Dedifferentiated amniotic fluid mesenchymal stem cell (primary cell): ENCODE data around the gene MYH6.

Experiments
- DNase-seq: peaks from one replicate; pipeline ENCODE4 v3.0.0-alpha.2; 2016; ENCODE audit errors: extremely low spot score

MYH6 gene

DNA sequence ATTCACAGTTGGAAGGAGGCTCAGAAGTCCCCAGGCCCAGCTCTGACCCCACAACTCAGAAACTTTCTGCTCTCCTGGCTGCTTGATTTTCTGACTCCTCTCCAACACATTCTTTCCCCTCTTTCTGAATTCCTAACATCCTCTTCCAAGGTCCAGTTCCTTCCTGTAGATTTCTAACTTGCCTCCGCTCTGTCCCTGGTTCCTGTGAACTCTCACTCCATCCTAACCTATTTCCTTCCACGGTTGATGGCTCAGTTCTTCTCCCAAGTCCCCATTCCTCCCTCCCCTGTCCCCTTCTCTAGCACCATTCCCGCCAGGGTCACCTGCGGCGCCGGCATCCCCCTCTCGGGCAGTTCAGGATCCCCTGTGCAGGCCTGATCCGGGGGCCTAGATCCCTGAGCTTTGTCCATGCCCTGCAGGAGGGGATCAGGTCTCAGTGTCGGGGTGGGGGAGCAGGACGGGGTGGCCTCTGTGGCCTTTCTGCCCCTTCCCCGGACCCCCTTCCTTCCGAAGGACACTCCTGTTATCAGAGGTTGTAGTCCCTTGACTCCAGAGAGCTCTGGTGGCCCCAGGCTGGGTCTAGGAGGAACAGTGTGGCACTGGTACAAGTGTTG, 49.4 kb downstream of the MYH6 start:
- no peak for DNase-seq

DNA sequence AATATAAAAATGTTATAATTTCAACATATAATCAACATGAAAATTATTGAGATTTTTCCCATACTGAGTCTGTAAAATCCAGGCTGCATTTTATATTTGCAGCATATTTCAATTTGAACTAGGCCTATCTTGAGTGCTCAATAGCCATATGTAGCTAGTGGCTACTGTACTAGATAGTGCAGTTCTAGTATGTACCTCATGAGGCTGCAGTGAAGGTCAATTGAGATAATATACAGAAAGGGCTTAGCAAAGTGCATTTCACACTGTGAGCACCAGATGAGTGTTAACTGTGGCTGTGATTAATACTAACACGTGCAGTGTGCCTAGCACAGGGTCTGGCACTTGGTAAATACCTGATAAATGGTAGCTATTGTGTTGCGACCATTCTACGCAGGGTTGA, 50.0 kb downstream of the MYH6 start:
- no peak for DNase-seq

- no peak for DNase-seq
Observed at GRCh38 chr14:23357261-23357660, 50.8 kb downstream of the MYH6 start.

DNA sequence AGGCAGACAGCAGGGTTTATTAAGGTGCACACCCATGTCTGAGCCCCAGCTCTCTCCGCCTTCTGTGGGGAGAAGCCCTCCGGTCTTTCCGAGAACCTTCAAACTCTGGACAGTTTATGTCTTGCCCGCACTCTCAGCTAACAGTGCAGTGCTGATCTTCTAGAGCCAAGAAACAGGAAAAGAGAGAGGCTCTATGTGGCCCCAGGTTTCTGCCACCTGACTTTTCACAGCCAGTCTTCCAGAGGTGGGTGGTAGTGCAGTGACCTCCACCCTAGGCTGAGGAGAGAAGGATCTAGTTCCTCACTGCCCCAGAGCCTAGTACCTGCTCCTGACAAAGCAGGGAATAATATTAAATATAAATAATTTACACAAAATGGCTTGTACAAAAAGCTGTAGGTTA, 51.4 kb downstream of the MYH6 start:
- no peak for DNase-seq

DNA sequence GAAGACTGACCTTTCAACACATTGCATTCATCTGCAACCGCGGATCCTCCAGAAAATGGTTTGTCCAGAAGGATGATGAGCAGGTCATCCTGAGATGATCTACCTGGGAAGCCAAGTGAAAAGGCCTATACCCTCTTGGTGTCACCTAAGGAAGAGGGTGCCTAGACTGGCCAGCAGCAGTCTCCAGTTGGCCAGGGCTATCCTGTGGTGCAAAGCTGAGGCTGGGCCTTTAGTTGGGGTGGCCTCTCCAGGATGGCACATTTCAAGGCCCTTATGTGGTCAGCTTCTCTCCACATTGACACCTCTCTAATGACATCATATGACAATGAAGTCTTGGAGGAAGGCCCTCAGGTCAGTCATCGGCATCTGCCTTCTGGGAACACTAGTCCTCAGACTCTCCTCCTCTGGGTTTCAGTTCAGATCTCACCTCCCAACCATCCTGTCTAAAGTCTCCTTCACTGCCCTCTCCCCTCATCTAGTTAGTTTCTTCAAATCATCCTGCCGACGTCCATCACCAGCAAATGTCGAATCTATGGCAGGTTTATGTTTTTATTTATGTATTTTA, 52.1 kb downstream of the MYH6 start:
- no peak for DNase-seq

DNA sequence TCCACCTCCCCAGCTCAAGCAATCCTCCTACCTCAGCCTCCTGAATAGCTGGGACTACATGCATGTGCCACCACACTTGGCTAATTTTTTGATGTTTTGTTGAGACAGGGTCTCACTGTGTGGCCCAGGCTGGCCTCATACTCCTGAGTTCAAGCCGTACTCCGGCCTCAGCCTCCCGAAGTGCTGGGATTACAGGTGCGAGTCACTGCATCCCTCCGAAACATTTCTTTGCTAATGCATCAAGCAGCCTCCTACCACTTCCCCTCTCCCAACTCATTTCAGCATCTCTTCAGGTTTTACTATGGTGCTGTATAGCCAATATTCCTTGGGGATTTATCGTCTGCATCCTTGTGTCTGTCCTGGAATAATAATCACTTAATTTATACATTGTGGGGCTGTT, 53.1 kb downstream of the MYH6 start:
- DNase-seq: no peak

GRCh38 chr14:23353433-23353780, 54.7 kb downstream of the MYH6 start:
- no peak for DNase-seq

- DNase-seq: peak; percentile 88
Observed at GRCh38 chr14:23352506-23353432, 55.3 kb downstream of the MYH6 start, which contains the start of gene SLC22A17. Gene SLC22A17, minus strand, starts transcription at chr14:23352887.

- DNase-seq: no peak
Observed at GRCh38 chr14:23351681-23352505, 56.2 kb downstream of the MYH6 start.

DNA sequence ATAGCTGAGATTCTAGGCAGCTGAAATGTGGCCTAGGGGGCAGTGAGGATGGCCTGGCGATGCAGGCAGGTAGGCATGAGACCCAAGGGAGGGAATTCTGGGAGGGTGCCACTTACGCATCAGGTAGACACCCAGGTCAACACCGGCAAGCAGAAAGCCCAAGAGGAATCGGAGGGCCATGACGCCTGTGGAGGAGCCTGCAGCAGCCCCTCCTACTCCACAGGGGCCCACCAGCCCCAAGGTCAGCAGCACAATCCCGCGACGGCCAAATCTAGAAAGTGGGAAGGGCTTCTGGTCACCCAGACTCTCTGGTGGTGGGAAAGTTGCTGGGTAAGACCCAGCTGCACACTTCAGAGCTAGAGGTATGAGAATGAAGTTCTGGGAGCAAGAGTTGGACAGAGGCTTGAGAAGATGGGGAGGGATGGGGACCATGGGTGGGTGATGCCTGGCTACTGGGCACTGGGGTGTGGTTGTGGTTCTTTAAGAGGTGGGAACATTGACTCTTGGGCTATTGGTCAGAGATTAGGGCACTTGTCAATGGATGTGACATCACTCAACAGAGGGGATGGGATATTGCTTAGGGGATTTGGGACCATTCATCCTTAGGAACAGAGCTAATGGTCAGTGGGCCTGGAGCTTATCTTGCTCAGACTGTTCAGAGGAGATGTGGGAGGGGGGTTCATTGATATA, 58.8 kb downstream of the MYH6 start:
- DNase-seq: no peak

GRCh38 chr14:23348297-23348655, 59.8 kb downstream of the MYH6 start:
- DNase-seq: no peak

- no peak for DNase-seq
Observed at GRCh38 chr14:23347406-23348296, 60.4 kb downstream of the MYH6 start.

DNA sequence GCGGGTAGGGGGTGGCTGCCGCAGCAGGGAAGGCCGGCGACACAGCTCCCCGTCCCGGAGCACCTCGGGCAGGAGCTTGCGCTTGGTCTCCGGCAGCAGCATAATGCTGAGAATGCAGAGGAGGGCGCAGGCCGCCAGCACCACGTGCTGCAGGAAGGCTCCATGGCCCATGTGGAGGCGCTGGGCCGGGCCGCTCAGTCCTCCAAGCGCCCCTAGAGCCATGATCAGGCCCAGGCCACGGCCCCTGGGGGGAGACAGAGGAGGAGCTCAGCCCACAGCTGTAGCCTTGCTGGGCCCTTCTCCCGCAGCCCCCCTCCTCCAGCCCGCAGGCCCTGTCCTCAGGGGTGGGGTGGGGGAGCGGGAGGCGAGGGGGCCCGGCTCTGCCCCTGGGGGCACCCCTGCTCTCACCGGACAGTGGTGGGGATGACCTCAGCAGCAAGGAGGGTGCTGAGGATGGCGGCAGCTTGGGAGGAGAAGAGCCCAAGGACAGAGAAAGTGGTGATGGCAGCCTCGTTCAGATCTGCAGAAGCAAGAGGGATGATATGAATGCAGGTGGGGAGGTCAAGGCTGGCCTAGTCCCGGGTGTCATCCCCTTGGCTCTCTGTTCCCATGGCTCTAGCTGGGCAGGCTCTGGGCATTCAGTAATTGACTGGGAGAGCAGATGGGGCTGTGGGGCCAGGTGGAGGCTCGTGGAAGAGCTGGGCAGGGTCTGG, 61.2 kb downstream of the MYH6 start:
- DNase-seq: no peak

DNA sequence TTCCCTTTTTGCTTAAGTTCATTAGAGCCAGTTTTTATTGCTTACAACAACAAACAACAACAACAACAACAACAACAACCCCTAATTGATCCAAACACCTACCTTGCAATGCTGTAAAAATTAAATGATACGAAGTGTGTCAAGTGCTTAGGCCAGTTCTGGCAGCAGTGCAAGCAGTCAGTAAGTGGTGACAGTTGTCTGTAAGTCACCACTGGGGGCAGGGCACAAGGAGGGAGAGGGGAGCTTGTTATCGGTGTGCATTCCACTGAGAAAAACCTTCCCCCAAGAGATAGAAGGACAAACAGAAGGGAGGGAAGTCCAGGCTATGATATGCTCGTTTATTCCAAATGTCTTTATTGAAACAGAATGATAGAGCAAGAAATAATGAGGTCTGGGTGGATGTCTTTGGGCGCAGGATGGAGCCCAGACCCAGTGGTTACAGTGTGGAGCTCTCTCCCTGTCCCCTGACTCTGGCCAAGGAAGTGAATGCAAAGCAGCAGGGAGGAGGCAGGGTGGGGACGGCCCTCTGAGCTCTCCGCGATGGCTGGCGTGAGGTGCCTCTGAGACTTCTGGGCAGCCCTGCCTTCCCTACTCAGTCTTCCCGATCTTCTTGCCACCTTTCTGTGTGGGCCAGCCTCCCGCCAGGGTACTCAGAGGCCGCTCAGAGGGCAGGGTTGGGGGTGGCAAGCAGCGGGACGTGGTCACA, 61.9 kb downstream of the MYH6 start:
- no peak for DNase-seq

- DNase-seq: no peak
Observed at GRCh38 chr14:23344481-23344880, 63.6 kb downstream of the MYH6 start.

DNA sequence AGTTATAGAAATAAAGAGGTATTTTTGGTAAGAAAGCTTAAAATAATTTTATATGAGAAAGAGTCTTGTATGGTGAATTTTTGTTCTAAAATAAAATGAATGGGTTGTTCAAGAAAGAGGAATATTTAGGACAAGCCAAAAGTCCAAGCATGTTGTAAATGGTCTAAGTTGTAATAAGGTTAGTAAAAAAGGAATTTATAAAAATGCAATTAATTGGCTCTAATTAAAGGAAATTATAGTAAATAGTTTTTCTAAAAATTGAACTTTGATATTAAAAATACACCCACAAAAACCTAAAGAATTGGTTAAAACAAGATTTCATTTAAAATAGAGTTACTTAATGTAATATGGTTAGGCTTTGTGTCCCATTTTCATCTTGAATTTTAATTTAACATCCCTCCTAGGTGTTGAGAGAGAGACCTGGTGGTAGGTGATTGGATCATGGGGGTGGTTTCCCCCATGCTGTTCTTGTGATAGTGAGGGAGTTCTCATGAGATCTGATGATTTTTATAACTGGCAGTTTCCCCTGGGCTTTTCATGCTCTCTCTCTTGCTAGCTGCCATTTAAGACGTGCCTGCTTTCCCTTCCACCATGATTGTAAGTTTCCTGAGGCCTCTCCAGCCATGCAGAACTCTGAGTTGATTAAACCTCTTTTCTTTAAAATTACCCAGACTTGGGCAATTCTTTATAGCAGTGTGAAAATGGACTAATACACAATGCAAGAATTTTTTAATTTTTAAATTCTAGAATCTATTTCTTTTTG, 68.4 kb downstream of the MYH6 start:
- DNase-seq: no peak

- no peak for DNase-seq
Observed at GRCh38 chr14:23335623-23336022, 72.5 kb downstream of the MYH6 start.
